HCT116 (cell line): ENCODE data around the gene OTOGL. TPM values are rescaled to one million over a fixed set of nuclear protein-coding genes. Genes with fewer than 3 reads are reported as not detected.

Experiments
- ATAC-seq: fragments of 200-7000 bp; cut with Tn5 transposase; 2 replicates; pipeline ENCODE4 v1.9.1; 2020; ENCODE audit warnings: mild to moderate bottlenecking, moderate library complexity
- BruUV-seq: library from RNA; stranded (reverse); fragments of 400-500 nt; replicated peaks from 2 replicates; lab custom pipeline; 2021; lab: Mats Ljungman, UMichigan
- CTCF ChIA-PET: fragments of 300-600 bp; sonication (Branson Sonifier 250); formaldehyde crosslinking; loops from one replicate; lab custom pipeline; 2021; ENCODE audit warnings: antibody characterized with exemption; lab: Charles Lee
- POLR2A ChIA-PET: fragments of 300-600, 350-600 bp; sonication (Branson Sonifier 250); formaldehyde crosslinking; loops from one replicate; lab custom pipeline; 2021; ENCODE audit warnings: antibody characterized with exemption; lab: Charles Lee
- RAD21 ChIA-PET, 2 experiments: fragments of 300-600 bp; sonication (Branson Sonifier 250); formaldehyde crosslinking; loops; one replicate each; lab custom pipeline; 2023; ENCODE audit warnings: low total read pairs in 2 of 2; ENCODE audit not compliant: uncharacterized antibody in 2 of 2, unreplicated experiment in 2 of 2, low non-redundant PET in 1 of 2; lab: Charles Lee
- DNase-seq: peaks from one replicate; pipeline ENCODE4 v3.0.0-alpha.2; 2010; ENCODE audit warnings: low read depth, low spot score
- H2AFZ ChIP-seq: fragments of 200-600 bp; shearing (Covaris generic), sonication (generic); 2 replicates; pipeline ENCODE4 v1.6.1; 2017; ENCODE audit warnings: low read depth, mixed run types, mixed read lengths, antibody characterized with exemption, low read length; ENCODE audit not compliant: poor library complexity, severe bottlenecking
- H3K27ac ChIP-seq: 2 replicates; pipeline ENCODE4 v1.5.1; 2012; ENCODE audit warnings: low read depth, low read length
- H3K27me3 ChIP-seq: fragments of 200-600 bp; sonication (generic); 2 replicates; pipeline ENCODE4 v1.6.1; 2016; ENCODE audit warnings: mixed run types, low read length, mixed read lengths; ENCODE audit not compliant: insufficient read depth
- H3K36me3 ChIP-seq, 2 experiments: fragments of 200-500 bp in 1 of 2; fragments of 200-600 bp in 1 of 2; sonication (Bioruptor generic) in 1 of 2; sonication (generic) in 1 of 2; 2 replicates each; pipeline versions ENCODE4 v1.5.1 to v1.6.1; 2014 to 2016; ENCODE audit warnings: low read length in 2 of 2, inconsistent platforms in 1 of 2, mixed read lengths in 1 of 2, mixed run types in 1 of 2; ENCODE audit not compliant: insufficient read depth in 2 of 2, control insufficient read depth in 1 of 2
- H3K4me1 ChIP-seq, 2 experiments: fragments of 200-600 bp in 1 of 2; sonication (generic) in 1 of 2; 2 replicates each; pipeline versions ENCODE4 v1.5.1 to v1.6.1; 2012 to 2017; ENCODE audit warnings: low read length in 2 of 2, inconsistent platforms in 1 of 2, mild to moderate bottlenecking in 1 of 2, mixed read lengths in 1 of 2, mixed run types in 1 of 2, moderate library complexity in 1 of 2; ENCODE audit not compliant: insufficient read depth in 2 of 2, control insufficient read depth in 1 of 2
- H3K4me2 ChIP-seq: fragments of 200-600 bp; sonication (generic); 2 replicates; pipeline ENCODE4 v1.6.1; 2017; ENCODE audit warnings: mixed run types, low read length, mixed read lengths
- H3K4me3 ChIP-seq, 2 experiments: fragments of 200-600 bp in 1 of 2; sonication (generic) in 1 of 2; replicated peaks in 1 of 2; 2 replicates each; pipeline ENCODE4 v1.5.1; 2011 to 2016; ENCODE audit warnings: low read length in 2 of 2, control low read depth in 1 of 2, low read depth in 1 of 2, mild to moderate bottlenecking in 1 of 2, mixed read lengths in 1 of 2, mixed run types in 1 of 2
- H3K79me2 ChIP-seq: fragments of 200-600 bp; sonication (generic); 2 replicates; pipeline ENCODE4 v1.6.1; 2017; ENCODE audit warnings: mild to moderate bottlenecking, mixed run types, low read length, moderate library complexity, mixed read lengths; ENCODE audit not compliant: insufficient read depth
- H3K9ac ChIP-seq: fragments of 200-600 bp; sonication (generic); 2 replicates; pipeline ENCODE4 v1.6.1; 2016; ENCODE audit warnings: low read length, mixed read lengths
- H3K9me2 ChIP-seq: fragments of 200-600 bp; sonication (generic), shearing (Covaris generic); 2 replicates; pipeline ENCODE4 v1.6.1; 2017; ENCODE audit warnings: mixed run types, mild to moderate bottlenecking, moderate library complexity; ENCODE audit not compliant: insufficient read depth
- H3K9me3 ChIP-seq, 2 experiments: fragments of 200-500 bp in 1 of 2; fragments of 200-600 bp in 1 of 2; sonication (Bioruptor generic) in 1 of 2; sonication (generic) in 1 of 2; 2 replicates each; pipeline ENCODE4 v1.6.1; 2014 to 2017; ENCODE audit warnings: low read length in 2 of 2, mixed read lengths in 2 of 2, inconsistent platforms in 1 of 2, low read depth in 1 of 2, mild to moderate bottlenecking in 1 of 2, mixed run types in 1 of 2, moderate library complexity in 1 of 2; ENCODE audit not compliant: control insufficient read depth in 1 of 2, insufficient read depth in 1 of 2
- H4K20me1 ChIP-seq: fragments of 200-600 bp; sonication (generic), shearing (Covaris generic); 2 replicates; pipeline ENCODE4 v1.6.1; 2017; ENCODE audit warnings: mixed run types, mild to moderate bottlenecking, moderate library complexity; ENCODE audit not compliant: insufficient read depth
- ATF3 ChIP-seq: IDR thresholded peaks from 2 replicates; pipeline ENCODE4 v1.6.1; 2012
- CBX3 ChIP-seq: IDR thresholded peaks from 2 replicates; pipeline ENCODE4 v1.6.1; 2012; ENCODE audit warnings: low read depth
- CTCF ChIP-seq, 3 experiments: fragments of 200-600 bp in 1 of 3; sonication (generic) in 1 of 3; IDR thresholded peaks in 2 of 3; conservative IDR thresholded peaks in 1 of 3; 2 replicates each; pipeline ENCODE4 v1.5.1; 2012 to 2017; ENCODE audit warnings: low read depth in 2 of 3, low read length in 2 of 3, antibody characterized with exemption in 1 of 3, borderline replicate concordance in 1 of 3, control low read depth in 1 of 3, mild to moderate bottlenecking in 1 of 3, mixed read lengths in 1 of 3, mixed run types in 1 of 3, moderate library complexity in 1 of 3; ENCODE audit not compliant: insufficient read depth in 1 of 3
- EGR1 ChIP-seq: IDR thresholded peaks from 2 replicates; pipeline ENCODE4 v1.6.1; 2012; ENCODE audit warnings: low read depth
- EZH2phosphoT487 ChIP-seq: fragments of 200-600 bp; IDR thresholded peaks from 2 replicates; pipeline ENCODE4 v1.6.1; 2018; ENCODE audit warnings: antibody characterized with exemption, borderline replicate concordance
- JUND ChIP-seq: IDR thresholded peaks from 2 replicates; pipeline ENCODE4 v1.6.1; 2012
- POLR2AphosphoS5 ChIP-seq: IDR thresholded peaks from 2 replicates; pipeline ENCODE4 v1.6.1; 2011; ENCODE audit warnings: mild to moderate bottlenecking, low read depth, low read length, moderate library complexity
- REST ChIP-seq: IDR thresholded peaks from 2 replicates; pipeline ENCODE4 v1.6.1; 2012; ENCODE audit warnings: low read depth
- SIN3A ChIP-seq: IDR thresholded peaks from 2 replicates; pipeline ENCODE4 v1.6.1; 2012; ENCODE audit warnings: low read depth
- SP1 ChIP-seq: IDR thresholded peaks from 2 replicates; pipeline ENCODE4 v1.6.1; 2012; ENCODE audit warnings: low read depth
- TCF7L2 ChIP-seq: IDR thresholded peaks from 2 replicates; pipeline ENCODE4 v1.7.0; 2011; ENCODE audit warnings: borderline replicate concordance, inconsistent platforms; ENCODE audit not compliant: insufficient read depth, insufficient read length; ENCODE audit errors: extremely low read depth
- ZBTB33 ChIP-seq: IDR thresholded peaks from 2 replicates; pipeline ENCODE4 v1.6.1; 2011; ENCODE audit warnings: mild to moderate bottlenecking, low read length, moderate library complexity; ENCODE audit not compliant: insufficient replicate concordance; ENCODE audit errors: extremely low read depth
- ZFX ChIP-seq: fragments of 450-650 bp; IDR thresholded peaks from 2 replicates; pipeline ENCODE4 v1.6.1; 2017
- intact Hi-C: fragments of 100-400 bp; cut with micrococcal nuclease; formaldehyde crosslinking; loops from 2 replicates; pipeline ENCODE4 v1.10.0; 2022
- total RNA-seq: library from RNA; stranded (reverse); gene quantifications from one replicate; pipeline ENCODE4 v1.2.1, GENCODE V29; 2021; ENCODE audit not compliant: unreplicated experiment

OTOGL gene
- total RNA-seq, 1 experiment from 2014 or later: not detected

- TF ChIP-seq REST (no peak), POLR2AphosphoS5 (no peak), EZH2phosphoT487 (no peak), JUND (no peak), CBX3 (no peak), SIN3A (no peak)
- TF ChIP-seq, all 23 proteins: peak for 0
Measured at GRCh38 chr12:80230068-80230467, 130.7 kb downstream of the OTOGL start (continued).

GRCh38 chr12:80232837-80233236 lies 133.5 kb downstream of the OTOGL start:
- H3K27me3 ChIP-seq: no peaks in the 10 kb centered on the region
- H3K27ac ChIP-seq: no peak overlapping the region
- CTCF ChIA-PET: interaction anchor here (1.3 kb wide), 1 partner anchor 37 kb away, joined by 4 read pairs; no protein-coding TSS in a partner anchor
- ATAC-seq: no peak
- H3K4me1 ChIP-seq: no peaks in the 10 kb centered on the region
- RAD21 ChIA-PET: no interaction called here
- BruUV-seq: no TSS peak
- no peak for DNase-seq
- no peak overlapping the region for H3K4me3 ChIP-seq
- H3K4me2 ChIP-seq: no peak overlapping the region
- no peak overlapping the region for H3K9ac ChIP-seq
- no peaks in the 10 kb centered on the region for H3K36me3 ChIP-seq
- H3K9me3 ChIP-seq: no peaks in the 10 kb centered on the region
- H3K79me2 ChIP-seq: no peaks in the 10 kb centered on the region
- intact Hi-C loops: no loop called here
- POLR2A ChIA-PET: no interaction called here
- H4K20me1 ChIP-seq: no peaks in the 10 kb centered on the region
- H2AFZ ChIP-seq: no peak overlapping the region
- no peaks in the 10 kb centered on the region for H3K9me2 ChIP-seq
- TF ChIP-seq CTCF (IDR thresholded peaks at IDR 0.05 in 2 of 3, conservative IDR thresholded peaks at IDR 0.05 in 1 of 3; ENCODE audit: borderline replicate concordance in 1 of 3, insufficient read depth in 1 of 3, low read depth in 2 of 3, low read length in 2 of 3) (no peak), EGR1 (no peak), POLR2AphosphoS5 (no peak), SIN3A (no peak), ZBTB33 (no peak), ZFX (no peak), REST (no peak), SP1 (no peak), TCF7L2 (no peak), JUND (no peak), ATF3 (no peak)
